GM19467 (cell line): ENCODE data around the gene NUDT9.
A peak's percentile ranks its signal among the peaks of the same experiment; 100 is the strongest.
"Not testable (repeated sequence)": the region's sequence is repeated elsewhere in the genome, so short reads cannot be mapped to it uniquely, and the experiment has no call there.

ENCODE experiments used
- ATAC-seq: cut with Tn5 transposase; IDR thresholded peaks from one replicate; pipeline ENCODE4 v1.9.1; 2021; ENCODE audit warnings: mild to moderate bottlenecking, moderate library complexity; ENCODE audit not compliant: unreplicated experiment

The NUDT9 gene, protein sequence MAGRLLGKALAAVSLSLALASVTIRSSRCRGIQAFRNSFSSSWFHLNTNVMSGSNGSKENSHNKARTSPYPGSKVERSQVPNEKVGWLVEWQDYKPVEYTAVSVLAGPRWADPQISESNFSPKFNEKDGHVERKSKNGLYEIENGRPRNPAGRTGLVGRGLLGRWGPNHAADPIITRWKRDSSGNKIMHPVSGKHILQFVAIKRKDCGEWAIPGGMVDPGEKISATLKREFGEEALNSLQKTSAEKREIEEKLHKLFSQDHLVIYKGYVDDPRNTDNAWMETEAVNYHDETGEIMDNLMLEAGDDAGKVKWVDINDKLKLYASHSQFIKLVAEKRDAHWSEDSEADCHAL

DNA sequence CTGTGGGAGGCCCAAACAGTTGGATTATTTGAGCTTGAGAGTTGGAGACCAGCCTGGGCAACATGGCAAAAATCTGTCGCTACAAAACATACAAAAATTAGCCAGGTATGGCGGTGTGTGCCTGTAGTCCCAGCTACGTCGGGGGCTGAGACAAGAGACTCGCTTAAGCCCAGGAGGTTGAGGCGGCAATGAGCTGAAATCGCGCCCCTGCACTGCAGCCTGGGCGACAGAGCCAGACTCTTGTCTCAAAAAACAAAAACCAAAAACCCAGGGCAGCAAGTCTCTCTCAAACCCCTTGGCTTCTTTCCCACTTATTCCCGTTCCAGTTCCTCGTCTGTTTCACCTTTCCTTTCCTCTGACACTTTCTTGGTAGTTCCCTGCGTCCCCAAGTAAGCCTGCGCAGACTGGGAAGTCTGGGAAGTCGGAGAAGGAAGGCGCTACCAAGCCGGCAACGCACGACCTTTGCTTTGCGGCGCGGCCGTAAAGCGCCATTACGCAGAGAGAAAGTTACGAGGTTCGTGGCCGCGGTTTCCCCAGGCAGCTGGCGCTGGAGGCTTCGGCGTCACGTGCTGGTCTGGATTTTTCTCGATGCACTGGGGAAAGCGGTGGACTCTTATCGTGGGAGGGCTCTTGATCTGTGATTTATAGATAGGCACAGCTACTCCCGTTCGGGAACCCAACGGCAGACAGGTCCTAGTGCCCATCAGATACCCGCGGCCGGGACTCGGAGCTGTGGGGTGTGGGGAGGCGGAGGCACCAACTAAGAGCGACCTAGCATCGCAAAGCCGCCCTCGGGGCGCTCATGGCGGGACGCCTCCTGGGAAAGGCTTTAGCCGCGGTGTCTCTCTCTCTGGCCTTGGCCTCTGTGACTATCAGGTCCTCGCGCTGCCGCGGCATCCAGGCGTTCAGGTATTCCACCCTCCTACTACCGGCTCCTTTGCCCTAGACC lies at the start of gene NUDT9:
Gene NUDT9, plus strand, starts transcription at position 470 of the 949 bp plus-strand sequence. Its CDS starts 333 bp downstream, at position 803.
- peak; percentile 87 for ATAC-seq

DNA sequence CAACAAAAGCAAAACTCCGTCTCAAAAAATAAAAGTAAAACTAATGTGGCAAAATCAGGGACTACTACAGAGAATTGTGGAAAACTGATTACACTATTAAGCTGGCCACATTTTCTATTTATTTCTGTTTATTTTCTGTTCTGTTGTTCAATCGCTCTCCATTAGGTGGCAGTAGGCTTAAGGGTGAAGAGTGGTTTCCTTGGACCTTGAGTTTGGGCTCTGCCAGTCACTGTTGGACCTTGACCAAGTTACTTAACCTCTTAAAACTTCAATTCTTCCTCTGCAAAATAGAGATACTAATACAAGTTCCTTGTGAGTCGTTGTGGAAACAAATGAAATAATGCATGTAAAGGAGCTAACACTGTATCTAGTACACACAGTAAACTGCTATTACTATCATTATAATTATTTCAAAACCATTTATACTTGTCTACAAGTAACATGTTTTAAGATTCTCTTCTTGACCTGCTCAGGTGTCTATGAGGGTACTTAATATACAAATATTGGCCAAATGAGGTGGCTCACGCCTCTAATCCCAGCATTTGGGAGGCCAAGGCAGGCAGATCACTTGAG lies 46.6 kb upstream of the NUDT9 start:
- ATAC-seq = peak; percentile 57

DNA sequence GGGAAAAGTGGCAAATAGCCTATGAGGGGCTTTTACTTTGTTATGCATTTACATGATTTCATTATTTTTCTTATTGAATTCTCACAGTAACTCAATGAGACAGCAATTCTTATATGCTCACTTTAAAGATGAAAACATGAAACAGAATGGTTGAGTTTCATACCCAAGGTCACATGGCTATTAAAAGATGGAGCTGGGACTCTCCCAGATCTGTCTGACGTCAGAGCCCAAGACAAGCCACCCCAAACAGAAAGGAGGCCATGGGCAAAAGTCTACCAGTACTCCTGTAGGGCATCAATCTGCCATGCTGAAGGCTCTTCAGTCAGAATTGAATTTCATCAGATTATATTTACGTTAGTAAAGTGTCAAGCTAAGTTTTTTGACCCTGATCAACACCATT lies 44.6 kb upstream of the NUDT9 start:
- no peak for ATAC-seq

DNA sequence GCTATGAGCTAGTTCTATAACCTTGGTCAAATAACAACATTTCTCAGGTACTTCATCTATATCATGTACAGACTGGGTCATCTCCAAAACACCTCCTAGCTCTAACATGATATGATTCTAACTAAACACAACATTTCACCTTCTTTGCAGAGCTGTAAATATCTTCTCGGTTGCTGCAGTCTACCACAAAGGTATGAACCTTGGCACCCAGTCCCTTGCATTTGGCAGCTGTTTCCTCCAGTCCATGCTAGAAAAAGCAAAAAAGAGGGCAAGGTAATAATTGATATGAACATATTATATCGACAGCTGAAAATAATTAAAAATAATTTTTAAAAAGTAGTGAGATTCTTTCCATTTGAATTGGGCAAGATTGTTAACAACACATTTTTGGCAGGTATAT lies 40.3 kb upstream of the NUDT9 start:
- no peak for ATAC-seq

DNA sequence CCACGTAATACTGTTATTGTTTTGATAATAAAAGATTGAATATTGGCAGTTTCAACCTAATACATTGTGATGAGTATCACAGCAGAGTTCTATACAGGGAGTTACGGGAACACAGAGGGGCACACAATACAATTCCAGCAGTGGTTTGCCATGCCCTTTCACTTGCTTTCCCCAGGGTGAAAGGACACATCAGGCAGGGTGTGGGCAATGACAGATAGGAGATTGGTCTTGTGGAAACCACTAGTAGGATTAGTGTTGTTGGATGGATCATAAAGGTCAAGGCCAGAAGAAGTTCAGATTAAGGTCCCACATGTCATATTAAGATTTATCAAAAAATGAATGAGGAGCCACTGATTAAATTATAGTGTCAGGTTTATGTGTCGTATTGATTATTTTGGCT lies 39.4 kb upstream of the NUDT9 start:
- no peak for ATAC-seq

DNA sequence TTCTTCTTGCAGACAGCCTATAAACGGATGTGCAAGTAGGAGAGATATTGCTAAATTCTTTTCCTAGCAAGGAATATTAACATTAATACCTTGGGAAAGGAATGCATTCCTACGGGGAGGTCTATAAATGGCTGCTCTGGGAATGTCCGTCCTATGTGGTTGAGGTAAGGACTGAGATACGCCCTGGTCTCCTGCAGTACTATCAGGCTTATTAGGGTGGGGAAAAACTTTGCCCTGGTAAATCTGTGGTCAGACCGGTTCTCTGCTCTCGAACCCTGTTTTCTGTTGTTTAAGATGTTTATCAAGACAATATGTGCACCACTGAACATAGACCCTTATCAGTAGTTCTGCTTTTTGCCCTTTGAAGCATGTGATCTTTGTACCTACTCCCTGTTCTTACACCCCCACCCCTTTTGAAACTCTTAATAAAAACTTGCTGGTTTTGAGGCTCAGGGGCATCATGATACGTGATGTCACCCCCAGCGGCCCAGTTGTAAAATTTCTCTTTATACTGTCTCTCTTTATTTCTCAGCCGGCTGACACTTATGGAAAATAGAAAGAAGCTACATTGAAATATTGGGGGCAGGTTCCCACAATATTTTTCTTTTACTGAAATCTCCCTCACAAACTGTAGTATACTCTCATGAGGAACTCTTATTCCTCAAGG lies 37.8 kb upstream of the NUDT9 start:
- ATAC-seq = not testable (repeated sequence)

DNA sequence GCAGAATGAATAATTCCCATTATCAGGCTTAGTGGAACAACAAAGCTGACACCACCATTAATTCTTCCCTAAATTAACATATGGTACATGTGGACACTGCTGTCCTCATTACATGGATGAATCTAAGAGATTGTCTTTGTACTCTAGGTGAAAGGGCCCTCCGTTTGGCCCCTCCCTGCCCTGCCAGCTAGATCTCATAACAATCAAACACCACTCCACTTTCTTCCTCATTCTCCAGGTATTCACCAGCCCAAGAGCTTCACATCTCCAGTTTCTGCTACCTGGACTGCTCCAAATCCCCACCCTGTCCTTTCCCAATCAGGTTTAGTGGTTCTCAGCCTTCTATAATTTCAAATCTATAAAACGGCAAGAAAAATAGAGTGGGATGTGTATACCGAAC lies 35.1 kb upstream of the NUDT9 start:
- no peak for ATAC-seq

DNA sequence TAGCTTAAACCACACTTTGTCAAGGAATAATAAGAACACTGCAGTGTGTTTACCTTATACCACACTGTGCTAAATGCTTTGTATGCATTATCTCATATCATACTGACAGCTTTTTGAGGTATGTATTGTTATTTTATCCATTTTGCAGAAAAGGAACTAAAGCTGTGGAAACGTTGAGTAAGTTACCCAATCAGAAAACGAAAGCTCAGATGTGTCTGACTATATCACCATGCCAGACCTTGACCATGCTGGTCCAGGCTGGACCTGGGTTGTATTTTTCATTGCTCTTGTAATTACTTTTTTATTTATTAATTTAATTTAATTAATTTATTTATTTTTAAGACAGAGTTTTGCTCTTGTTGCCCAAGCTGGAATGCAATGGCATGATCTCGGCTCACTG lies 33.5 kb upstream of the NUDT9 start:
- ATAC-seq = no peak

DNA sequence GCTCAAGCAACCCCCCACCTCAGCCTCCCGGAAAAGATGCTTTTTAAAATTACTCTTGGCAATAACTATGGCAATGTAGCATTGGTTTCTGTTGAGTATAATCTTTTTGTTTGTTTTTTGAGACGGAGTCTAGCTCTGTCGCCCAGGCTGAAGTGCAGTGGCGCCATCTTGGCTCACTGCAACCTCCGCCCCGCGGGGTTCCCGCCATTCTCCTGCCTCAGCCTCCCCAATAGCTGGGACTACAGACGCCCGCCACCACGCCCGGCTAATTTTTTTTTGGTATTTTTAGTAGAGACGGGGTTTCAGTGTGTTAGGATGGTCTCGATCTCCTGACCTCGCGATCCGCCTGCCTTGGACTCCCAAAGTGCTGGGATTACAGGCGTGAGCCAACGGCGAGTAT lies 32.3 kb upstream of the NUDT9 start:
- not testable (repeated sequence) for ATAC-seq

DNA sequence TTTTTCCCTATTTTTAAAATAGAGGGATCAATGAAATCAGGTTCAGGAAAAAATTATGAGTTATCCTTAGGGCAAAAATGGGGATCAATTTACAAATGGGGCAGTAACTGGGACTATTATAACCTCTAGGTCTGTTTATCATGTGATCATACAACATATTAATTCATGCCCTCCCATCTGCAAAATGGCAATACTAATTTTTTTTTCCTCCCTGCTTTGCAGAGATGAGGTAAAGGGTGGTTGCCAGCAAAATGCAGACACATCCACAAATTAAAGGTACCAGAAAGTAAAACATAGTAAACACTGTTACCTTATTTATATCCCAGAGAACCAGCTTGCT lies 31.9 kb upstream of the NUDT9 start:
- no peak for ATAC-seq

DNA sequence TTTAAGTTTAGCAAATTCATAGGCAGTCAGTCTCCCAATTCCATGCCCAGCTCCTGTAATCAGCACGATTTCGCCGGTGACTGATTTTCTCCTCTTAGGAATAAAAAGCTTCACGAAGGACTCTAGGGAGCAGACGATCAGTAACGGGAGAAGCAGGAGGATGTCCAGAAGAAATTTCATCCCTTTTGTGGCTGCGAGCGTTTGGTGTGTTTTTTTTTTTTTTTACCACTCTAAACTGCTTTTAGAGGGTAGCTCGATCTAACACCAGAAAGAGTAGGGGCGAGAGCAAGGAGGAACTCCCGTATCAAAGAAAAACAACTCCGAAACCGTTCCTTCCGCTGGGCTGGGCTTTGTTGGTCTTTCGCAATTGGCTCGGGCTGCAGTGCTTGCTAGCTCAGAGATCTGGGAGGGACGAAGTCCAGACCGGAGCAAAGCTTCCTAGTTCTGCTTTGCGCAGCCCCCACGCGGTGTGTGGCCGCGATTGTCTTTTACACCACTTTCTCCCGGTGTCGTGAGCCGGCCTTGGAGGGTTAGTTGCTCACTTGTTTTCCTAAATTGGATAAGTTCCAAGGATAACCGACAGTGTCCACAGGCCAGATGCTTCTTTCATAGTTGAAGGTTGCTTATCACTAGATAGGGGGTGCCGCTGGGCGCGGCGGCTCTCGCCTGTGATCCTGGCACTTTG lies 31.3 kb upstream of the NUDT9 start, which contains the start of gene HSD17B11:
Gene HSD17B11, minus strand, starts transcription at position 298 of the 685 bp plus-strand sequence. Its CDS starts 118 bp downstream, at position 180.
- ATAC-seq = peak; percentile 99

DNA sequence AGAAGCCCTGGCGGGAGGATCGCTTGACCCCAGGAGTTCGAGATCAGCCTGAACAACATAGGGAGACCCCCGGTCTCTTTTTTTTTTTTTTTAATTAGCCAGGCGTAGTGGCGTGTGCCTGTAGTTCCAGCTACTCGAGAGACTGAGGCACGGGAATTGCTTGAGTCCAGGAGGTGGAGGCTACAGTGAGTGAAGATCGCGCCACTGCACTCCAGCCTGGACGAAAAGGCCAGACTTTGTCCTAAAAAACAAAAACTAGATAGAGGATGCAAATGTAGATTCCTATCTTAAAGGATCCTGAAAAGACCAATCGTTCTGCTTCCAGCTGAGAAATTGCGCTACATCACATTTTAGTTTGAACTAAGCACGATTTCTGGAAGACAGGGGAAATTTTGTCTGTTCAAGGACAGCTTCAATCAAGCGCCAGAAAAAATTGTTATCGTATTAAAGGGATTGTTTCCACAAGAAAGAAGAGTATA lies 30.8 kb upstream of the NUDT9 start:
- ATAC-seq = no peak

DNA sequence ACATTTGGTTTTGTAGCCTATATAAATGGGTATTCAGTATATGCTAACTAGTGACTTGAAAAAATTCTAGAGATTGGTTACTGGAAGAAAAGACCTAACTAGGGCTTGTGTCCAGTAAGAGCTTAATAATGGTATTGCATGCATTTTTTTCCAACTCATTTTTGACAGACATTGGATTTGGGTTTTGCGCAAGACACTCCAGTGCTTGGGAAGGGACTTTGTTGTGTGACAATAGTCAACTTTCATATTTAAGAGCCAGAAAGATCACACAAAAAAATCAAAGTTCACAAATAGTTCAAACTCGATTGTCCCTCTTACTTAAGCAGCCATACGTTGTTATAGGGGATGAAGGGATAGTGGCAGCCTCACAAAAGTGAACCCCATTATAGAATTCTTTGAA lies 30.2 kb upstream of the NUDT9 start:
- no peak for ATAC-seq

DNA sequence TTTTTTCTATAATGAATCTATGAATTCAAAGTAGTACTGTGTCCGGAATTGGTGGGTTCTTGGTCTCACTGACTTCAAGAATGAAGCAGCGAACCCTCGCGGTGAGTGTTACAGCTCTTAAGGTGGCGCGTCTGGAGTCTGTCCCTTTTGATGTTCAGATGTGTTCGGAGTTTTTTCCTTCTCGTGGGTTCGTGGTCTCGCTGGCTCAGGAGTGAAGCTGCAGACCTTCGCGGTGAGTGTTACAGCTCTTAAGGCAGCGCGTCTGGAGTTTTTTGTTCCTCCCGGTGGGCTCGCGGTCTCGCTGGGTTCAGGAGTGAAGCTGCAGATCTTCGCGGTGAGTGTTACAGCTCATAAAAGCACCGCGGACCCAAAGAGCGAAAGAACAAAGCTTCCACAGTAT lies 27.3 kb upstream of the NUDT9 start:
- ATAC-seq = not testable (repeated sequence)

DNA sequence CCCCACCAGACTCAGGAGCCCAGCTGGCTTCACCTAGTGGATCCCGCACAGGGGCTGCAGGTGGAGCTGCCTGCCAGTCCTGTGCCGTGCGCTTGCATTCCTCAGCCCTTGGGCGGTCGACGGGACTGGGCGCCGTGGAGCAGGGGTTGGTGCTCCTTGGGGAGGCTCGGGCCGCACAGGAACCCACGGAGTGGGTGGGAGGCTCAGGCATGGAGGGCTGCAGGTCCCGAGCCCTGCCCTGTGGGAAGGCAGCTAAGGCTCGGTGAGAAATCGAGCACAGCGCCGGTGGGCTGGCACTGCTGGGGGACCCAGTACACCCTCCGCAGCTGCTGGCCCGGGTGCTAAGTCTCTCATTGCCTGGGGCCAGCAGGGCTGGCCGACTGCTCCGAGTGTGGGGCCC lies 26.5 kb upstream of the NUDT9 start:
- ATAC-seq = not testable (repeated sequence)

DNA sequence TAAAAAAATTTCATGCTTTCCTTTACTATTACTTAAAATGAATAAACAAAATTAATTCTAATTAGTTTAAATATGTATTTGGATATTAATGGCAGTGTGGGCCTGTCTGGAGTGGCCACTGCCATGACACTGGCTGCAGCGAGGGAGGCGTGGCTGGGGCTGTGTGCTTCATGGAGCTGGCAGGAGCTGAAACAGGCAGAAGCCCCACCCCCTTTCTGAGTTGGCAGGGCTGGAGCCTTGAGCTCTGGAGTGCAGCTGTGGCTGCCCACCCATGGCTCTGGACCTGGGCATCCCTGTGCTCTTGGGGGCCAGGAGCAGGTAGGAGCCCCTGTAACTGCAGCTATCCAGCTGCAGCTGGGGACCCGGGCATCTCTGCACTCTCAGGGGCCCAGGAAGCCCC lies 23.2 kb upstream of the NUDT9 start:
- ATAC-seq = no peak

DNA sequence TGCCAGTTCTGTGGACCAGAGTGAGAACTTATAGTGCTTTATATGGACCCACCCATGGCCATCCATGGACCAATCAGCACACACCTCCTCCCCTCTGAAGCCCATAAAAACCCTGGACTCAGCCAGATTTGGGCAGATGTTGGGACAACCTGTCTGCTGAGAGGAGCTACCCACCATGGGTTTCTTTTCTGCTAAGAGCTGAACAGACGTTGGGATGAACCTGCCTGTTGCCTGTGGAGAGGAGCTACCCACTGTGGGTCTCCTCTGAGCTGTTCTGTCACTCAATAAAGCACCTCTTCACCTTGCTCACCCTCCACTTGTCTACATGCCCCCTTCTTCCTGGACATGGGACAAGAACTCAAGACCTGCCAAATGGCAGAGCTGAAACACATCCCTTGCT lies 22.4 kb upstream of the NUDT9 start:
- ATAC-seq = no peak

DNA sequence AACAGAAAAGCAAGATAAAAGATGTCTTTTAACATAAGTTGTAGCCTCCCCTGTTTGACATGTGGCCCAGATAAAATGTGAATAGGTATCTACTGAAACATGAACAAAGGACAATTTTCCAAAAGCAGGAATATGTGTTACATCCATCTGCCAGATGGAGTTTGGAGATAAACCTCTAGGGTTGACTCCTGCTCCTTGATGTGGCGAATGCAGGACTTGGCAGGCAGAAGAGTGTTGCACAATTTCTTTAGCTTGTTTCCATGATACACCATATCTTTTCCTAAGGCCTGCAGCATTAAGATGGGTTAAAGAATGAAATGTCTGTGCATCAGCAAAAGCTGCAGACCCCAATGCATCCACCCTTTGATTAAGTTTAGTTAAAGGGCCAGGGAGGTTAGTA lies 18.6 kb upstream of the NUDT9 start:
- ATAC-seq = not testable (repeated sequence)

DNA sequence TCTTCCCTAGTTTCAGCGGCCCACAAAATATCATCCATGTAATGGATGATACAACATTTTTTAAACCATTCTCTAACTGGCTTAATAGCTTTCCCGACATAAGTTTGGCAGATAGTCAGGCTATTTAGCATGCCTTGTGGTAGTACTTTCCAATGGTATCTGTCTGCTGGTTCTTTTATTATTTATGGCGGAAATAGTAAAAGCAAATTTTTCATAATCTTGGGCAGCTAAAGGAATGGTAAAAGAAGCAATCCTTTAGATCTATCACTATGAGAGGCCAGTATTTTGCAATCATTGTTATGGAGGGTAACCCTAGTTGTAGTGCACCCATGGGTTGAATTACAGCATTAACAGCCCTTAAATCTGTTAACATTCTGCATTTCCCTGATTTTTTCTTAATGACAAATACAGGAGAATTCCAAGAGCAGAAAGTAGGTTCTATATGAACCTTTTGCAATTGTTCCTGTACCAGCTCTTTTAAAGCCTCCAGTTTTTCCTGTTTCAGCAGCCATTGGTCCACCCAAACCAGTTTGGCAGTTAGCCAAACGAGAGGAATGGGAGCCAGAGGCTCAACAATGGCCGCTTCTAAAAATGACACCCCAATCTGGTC lies 17.1 kb upstream of the NUDT9 start:
- ATAC-seq = no peak

DNA sequence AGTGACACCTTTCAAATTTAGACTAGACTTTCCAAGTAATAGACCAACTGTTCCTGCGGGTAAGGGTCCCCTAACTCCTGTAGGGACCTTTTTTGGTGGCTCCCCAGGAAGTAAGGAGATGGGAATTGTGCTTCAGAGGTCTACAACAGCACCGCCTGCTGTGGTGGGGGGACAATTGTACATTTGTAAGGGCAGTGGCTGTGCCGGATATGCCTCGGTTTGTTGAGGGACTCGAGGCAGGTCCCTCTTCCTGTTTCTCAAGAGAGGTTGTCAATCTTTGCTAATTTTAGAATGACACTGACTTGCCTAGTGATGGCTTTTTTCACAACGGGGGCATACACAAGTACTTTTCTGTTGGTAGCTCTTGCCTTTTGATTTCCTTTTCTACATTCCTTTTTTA lies 15.9 kb upstream of the NUDT9 start:
- no peak for ATAC-seq
